ENCODE data around the gene STMN3. TPM values are rescaled to one million over a fixed set of nuclear protein-coding genes. Genes with fewer than 3 reads are reported as not detected.
"Not testable (repeated sequence)": the region's sequence is repeated elsewhere in the genome, so short reads cannot be mapped to it uniquely, and the experiment has no call there.

The STMN3 gene
- total RNA-seq, 1 donor from 2014 or later = 7.2 TPM

DNA sequence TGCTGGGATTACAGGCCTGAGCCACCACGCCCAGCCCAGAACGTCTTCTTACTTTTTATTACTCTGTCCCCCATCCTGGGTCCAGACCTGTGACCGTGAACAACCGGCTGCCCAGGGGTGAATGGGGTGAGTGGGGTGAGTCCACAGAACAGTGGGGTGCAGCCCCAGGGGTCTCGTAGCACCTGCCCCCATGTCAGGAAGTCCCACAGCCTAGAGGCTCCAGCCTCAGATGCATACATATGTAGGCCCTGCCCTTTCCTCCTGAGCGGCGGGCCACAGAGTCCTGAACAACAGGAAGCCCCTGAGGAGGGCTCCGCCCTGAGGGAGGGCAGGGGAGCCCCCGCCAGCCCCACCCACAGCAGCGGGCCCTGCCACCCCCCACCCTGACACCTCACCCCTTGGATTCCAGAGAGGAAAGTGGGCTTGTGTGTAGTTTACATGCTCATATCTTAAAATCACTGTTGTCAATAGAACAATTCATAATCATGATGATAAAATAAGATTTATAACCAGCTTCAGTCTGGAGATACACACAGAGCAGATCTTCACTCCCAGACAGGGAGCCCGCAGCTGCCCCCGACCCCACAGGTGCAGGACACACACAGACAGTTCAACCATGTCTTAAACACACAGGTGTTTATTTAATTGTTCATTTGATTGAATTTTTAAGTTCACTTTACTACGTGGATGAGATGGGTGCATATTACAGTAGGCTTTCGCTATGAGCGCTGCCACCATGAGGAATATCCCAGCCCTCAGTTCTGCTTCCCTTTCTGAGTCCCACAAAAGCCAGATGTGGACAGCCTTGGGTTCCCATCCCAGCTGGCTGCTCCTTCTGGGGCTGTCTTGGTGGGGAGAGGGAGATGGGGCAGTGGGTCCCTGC, 13.9 kb downstream of the STMN3 start:
- no peak for DNase-seq (ENCODE audit: low read depth, low spot score)

DNA sequence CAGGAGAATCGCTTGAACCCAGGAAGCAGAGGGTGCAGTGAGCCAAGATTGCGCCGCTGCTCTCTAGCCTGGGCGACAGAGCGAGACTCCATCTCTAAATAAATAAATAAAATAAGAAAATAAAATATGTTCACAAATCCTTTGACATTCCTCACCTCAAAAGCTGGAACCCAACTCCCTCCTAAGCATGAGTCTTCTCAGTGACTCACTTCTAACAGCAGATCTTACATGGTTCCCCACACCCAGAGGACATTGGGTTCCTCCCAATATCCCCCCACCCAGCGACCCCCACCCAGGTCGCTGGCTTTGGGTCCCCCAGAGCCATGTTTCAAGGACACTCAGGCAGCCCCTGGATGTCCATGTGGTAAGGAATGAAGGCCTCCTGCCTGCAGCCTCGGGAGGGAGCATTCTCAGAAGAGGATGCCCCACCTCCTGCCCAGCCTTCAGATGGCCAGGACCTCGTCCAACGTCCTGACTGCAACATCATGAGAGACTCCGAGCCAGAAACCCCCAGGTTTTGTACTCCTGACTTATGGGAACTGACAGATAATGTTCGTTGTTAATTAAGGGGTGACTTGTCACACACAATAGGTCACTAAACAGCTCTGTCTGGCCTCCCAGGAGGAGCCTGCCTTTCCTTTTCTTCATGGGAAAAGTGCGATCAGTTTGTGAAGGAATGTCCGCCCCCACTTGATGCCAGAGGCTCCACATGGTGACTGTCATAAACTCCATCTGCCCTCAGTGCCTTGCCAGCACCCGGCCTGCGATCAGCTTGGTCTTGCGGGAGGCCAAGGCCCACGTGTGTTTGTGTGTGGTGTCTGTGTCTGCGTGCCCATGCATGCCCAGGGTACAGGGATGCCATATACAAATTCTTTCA, 16.2 kb downstream of the STMN3 start:
- DNase-seq (ENCODE audit: low read depth, low spot score) = no peak

DNA sequence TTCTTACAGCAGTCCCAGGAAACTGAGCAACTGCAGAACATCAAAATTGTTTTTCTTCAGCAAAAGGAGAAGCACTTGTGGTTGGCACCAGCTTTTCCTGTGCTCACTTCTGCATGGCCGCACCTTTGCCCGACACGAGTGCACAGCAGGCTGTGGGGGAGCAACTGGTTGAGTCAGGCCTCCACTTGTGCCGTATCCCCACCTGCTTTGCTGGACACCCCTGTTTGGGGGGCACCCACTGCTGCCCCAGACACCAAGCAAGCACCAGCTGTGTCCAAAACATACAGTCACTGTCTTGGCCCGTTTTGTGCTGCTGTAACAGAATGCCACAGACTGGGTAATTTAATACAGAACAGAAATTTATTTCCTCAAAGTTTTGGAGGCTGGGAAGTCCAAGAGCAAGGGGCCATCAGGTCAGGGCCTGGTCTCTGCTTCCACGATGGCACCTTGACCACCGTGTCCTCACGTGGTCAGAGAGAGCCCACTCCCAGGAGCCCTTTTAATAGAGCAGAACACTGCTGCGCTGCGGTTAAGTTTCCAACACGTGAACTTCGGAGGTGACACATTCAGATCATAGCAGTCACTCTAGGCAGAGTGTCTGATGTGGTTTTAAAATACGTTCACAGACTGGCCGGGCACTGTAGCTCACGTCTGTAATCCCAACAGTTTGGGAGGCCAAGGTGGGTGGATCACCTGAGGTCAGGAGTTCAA, 17.6 kb downstream of the STMN3 start:
- no peak for DNase-seq (ENCODE audit: low read depth, low spot score)

DNA sequence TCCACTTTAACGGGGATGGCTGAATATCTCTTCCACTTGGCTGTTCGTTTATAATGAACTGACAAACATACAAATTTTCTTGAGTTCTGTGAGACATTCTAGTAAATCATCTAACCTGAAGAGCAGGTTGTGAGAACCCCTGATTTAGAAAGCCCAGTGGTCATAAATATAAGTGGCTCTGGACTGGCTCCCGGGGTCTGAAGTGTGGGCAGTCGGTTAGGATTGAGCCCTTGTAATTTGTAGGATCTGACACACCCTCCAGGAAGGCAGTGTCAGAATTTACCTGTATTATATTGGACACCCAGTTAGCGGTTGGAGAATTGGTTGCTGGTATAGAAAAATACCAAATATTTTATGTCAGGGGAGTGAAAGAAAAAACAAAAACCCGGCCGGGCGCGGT, 19.5 kb downstream of the STMN3 start:
- no peak for DNase-seq (ENCODE audit: low read depth, low spot score)

DNA sequence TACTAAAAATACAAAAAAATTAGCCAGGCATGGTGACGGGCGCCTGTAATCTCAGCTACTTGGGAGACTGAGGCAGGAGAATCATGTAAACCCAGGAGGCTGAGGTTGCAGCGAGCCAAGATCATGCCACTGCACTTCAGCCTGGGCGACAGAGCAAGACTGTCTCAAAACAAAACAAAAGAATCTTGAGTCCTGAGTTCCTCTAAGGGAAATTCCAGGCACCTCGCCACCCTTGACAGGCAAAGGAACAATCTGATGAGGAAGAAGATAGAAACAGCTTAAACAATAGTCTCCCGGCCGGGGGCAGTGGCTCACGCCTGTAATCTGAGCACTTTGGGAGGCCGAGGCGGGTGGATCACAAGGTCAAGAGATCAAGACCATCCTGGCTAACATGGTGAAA, 21.8 kb downstream of the STMN3 start:
- DNase-seq (ENCODE audit: low read depth, low spot score) = not testable (repeated sequence)

DNA sequence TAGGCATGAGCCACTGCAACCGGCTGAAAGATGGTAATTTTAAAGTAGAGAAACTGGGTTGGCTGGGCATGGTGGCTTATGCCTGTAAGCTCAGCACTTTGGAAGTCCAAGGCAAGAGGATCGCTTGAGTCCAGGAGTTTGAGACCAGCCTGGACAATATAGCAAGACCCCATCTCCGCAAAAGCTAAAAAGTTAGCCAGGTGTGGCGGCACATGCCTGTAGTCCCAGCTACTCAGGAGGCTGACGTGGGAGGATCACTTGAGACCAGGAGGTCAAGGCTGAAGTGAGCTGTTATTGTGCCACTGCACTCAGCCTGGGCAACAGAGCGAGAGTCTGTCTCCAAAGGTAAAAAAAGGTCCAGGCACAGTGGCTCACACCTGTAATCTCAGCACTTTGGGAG, 22.3 kb downstream of the STMN3 start:
- DNase-seq (ENCODE audit: low read depth, low spot score) = not testable (repeated sequence)

DNA sequence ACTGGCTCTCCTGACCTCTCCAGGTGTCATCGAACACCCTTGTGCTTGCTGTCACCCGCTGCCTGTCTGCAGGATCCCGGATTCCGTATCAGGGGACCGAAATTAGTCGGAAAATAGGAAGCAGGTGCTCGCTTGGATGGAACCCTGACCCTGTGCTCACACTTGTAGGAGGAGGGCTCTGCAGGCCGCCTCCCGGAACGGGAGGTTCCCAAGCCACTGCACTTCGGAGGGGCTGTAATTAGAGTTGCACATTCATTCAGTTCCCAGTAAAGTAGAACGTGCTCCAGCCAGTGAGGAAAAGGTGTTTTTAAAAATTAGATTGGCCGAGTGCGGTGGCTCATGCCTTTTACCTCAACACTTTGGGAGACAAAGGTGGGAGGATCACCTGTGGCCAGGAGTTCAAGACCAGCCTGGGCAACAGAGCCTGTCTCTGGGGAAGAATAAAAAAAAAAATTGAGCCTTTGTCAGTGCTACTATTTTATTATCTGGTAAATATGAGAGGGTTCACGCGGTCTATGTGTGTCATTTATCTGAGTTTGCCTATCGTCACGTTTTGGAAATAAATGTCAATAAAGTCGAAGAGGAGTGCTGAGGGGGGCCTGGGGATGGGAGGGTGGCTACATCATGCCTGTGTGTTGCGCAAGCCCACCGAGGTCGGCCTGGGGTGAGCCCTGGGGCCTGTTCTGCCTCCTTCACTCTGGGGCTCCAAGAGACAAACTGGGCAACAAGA, 24.8 kb downstream of the STMN3 start:
- DNase-seq (ENCODE audit: low read depth, low spot score) = peak; percentile 37

DNA sequence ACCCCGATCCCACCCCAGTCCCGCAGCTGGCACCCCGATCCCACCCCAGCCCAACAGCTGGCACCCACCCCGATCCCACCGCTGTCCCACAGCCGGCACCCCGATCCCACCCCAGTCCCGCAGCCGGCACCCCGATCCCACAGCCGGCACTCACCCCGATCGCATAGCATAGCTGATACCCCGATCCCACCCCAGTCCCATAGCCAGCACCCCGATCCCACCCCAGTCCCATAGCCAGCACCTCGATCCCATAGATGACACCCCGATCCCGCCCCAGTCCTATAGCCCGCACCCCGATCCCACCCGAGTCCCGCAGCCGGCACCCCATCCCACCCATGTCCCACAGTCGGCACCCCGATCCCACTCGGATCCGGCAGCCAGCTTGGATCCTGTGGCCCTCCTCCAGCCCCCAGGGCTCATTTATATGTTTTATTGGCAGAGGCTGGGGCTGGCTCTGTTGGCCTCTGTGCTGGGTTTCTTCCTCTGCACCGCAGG, 25.4 kb downstream of the STMN3 start:
- no peak for DNase-seq (ENCODE audit: low read depth, low spot score)

DNA sequence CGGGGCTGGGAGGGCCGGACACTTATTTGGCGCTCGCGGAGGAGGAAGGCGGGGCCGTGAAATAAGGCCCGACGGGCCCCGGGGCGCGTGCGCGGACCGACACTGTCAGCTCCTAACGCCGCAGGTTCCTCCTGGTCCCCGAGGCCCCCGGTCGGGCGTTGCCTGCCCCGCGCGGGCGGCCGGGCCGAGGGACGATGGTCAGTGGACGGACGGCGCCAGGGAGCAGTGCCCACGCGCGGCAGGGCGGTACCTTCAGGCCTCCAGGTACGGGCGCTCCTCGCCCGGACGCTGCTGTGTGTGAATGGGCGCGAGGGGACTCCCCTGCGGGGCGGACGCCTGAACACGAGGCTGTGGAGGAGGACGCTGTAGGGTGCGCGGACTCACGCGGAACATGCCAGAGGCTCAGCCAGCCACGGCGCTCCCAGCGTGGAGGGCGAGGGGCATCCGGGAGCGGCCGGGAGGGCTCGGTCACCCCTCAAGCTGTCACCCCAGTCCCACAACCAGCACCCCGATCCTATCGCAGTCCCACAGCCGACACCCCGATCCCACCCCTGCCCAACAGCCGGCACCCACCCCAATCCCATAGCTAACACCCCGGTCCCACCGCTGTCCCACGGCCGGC, 26.0 kb downstream of the STMN3 start:
- DNase-seq (ENCODE audit: low read depth, low spot score) = peak; percentile 80

DNA sequence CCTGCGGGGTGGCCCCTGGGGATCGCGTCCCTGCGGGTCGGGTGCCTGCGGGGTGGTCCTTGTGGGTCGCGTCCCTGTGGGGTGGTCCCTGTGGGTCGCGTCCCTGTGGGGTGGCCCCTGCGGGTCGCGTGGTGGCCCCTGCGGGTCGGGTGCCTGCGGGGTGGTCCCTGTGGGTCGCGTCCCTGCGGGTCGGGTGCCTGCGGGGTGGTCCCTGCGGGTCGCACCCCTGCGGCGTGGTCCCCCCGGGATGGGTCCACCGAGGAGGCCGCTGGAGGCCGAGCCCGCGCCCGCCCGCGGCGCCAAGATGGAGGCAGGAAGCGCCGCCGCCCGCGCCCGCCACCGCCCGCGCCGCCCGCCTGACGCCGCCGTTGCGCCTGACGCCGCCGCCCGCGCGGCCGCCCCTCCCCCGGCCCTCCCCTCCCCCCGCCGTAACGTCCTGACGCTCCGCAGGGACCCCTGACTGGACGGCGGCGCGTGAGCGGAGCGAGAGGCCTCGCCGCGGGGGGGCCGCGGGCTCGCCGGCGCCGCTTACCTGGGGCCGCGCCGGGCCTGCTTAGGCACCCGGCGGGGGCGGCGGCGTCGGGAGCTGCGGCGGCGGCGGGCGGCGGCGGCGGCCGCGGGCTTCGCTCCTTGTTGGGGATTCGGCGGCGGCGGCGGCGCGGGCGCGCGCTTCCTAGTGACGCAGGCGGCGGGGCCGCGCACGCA, 26.6 kb downstream of the STMN3 start, which contains the start of gene GMEB2:
Gene GMEB2 (minus strand): TSS at position 678 of the 705 bp plus-strand sequence. CDS start 7,704 bp downstream, outside the sequence.
- DNase-seq (ENCODE audit: low read depth, low spot score) = no peak

DNA sequence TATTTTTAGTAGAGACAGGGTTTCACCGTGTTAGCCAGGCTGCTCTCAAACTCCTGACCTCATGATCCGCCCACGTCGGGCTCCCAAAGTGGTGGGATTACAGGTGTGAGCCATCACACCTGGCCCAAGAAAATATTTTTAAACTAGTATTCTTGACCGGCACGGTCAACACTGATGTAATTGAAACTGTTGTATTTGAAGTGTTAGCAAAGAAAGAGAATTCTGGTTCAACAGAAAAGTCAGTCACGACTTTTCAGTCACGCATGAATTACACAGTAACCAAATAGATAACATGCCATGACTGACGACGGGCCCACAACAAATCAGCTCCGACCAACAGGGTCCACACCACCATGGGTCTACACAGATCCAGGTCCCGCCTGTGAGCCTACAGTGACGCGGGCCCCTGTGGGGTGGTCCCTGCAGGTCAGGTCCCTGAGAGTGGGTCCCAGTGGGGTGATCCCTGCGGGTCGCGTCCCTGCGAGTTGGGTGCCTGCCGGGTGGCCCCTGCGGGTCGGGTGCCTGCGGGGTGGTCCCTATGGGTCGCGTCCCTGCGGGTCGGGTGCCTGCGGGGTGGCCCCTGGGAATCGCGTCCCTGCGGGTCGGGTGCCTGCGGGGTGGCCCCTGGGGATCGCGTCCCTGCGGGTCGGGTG, 27.3 kb downstream of the STMN3 start:
- no peak for DNase-seq (ENCODE audit: low read depth, low spot score)

DNA sequence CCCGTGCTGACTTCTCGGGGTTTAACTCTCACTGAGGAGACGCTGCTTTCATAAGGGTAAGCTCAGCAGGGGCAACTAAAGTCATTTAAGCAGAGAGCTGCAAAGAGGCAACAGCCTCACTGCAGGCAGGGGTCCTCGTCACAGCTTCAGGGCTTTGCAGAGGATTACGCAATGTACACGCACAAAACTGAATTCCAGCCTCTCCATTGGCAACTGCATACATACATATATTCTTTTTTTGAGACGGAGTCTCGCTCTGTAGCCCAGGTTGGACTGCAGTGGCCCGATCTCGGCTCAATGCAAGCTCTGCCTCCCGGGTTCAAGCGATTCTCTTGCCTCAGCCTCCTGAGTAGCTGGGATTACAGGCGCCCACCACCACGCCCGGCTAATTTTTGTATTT, 28.7 kb downstream of the STMN3 start:
- no peak for DNase-seq (ENCODE audit: low read depth, low spot score)

DNA sequence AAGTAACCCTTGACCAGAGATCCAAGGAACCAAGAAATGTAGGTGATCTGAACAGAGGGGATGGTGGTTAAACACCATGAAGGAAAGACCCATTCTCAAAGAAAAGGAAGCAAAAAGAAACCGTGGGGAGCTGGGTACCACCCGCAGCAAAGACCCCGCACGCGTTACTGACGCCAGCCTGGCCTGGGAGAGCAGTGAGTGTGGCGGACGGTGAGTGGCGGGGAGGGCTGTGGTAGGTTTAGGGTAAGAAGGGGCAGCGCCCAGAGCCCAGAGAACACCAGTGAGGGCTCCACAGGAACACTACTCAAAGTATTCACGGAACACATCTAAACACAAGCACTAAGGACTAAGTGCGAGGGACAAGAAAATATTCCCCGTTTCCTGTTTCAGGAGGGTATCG, 30.5 kb downstream of the STMN3 start:
- DNase-seq (ENCODE audit: low read depth, low spot score) = no peak

DNA sequence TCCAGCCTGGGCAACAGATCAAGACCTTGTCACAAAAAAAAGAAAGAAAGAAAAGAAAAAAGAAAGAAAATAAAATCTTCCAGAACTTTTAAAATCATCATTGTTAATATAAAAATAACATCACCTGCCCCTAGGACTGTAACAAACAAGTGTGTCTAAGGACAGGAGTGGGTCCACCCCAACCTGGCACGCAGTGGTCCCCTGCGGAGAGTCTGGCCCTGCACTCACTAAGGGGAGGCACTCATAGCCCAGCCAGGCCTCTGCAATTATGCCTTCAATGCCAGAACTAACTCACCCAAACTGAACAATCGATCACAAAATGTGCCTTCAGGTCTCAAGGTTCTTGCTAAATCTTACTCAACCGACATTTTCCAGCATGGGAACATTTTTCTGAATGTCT, 31.1 kb downstream of the STMN3 start:
- no peak for DNase-seq (ENCODE audit: low read depth, low spot score)

DNA sequence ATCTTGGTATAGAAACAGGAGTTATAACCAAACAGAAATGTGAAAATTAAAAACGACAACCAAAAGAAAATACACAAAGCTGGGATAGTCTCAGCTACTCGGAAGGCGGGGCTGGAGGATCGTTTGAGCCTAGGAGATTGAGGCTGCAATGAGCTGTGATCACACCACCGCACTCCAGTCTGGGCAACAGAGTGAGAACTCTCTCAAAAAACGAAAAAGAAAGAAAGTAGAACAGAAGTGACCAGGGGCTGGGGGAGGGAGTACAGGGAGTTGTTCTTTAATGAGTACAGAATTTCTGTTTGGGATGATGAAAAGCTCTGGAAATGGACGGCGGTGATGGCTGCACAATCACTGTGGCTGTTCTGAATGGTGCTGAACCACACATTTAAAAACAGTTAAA, 32.2 kb downstream of the STMN3 start:
- DNase-seq (ENCODE audit: low read depth, low spot score) = no peak

DNA sequence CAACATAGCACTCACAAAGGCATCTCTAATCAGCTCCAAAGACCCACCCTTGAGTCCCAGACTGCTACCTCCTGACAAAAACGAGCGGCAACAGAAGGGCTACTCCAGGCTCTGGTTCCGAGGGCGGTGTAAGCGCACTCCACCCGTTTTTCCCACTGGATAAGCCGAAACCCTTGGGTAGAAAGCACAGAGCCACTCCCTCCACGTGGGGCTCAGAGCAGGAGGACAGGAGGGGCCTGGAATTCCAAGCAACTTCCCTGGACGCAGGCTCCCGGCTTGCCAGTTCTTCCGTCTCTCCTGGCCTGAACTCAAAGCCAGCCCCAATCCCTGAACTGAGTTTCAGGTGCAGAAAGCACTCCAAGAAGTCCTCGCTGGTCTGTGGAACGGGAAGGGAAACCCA, 33.7 kb downstream of the STMN3 start:
- no peak for DNase-seq (ENCODE audit: low read depth, low spot score)

DNA sequence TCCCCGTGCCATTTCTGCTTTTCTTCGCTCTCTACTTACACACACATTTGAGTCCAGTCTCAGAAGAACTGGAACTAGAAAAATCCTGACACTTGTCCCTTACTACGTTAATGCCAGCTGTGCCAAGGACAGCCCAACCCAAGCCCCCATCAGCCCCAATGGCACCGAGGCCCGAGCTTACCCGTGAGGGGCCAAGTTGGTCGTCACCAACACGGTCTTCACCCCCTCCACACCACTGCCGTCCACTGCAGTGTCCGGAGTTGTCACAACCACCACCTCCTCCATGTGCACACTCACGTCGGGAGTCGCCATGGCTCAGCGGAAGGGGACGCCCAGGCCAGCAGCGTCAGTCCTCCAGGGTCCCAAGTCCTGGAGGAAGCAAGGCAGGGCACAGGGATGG, 34.1 kb downstream of the STMN3 start:
- no peak for DNase-seq (ENCODE audit: low read depth, low spot score)

DNA sequence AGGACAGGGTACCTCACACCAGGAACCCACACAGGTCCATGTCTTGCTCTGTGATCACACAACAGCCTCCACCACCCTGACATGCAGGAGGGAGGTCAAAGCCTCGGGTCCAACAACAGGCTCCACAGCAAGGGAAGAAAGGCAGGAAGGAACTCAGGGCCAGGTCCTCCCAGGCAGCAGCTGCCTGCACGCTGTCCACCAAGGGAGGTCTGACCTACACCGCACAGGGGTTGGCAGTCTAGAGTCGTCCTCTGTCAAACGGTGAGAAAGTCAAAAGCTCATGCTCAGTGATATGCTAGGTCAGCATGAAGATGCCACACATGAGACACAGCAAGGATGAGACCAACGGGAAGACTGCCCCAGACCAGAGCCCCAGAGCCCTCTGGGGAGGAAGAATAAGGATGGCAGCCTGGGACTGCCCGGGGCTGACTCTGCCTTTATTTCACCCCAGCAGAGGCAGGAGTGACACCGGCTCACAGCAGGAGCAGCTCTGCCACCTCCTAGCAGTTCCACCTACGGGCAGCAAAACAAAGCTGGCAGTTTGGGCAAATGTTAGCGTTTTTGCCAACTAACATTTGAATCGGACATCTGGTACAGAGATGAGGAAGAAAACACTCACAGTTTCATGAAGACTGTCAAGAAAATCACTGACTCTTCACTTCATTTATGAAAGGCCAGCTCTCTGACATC, 34.8 kb downstream of the STMN3 start:
- DNase-seq (ENCODE audit: low read depth, low spot score) = no peak

DNA sequence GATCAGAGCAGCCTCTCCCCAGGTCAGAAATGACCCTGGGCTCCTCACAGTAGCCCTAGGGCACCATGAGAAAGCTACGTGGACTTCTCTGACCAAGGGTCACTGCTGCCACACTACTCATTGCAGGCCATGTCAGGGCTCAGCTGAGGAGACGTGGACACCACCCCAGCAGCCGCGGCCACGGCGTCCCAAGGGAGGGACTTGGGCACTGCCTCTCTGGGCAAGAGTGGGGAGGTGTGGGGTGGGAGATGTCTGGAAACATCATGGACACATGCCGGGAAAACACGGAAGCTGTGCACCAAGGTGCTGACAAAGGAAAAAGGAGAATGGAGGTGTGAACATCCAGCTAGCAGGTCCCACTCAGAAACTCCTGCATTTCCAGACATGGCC, 35.4 kb downstream of the STMN3 start:
- DNase-seq (ENCODE audit: low read depth, low spot score) = no peak
